GM12801 (cell line): ENCODE data around the gene RGS2.

Experiments
- TF ChIP-seq, protein P1 (sequence below): IDR thresholded peaks from one replicate; pipeline ENCODE4 v1.5.1; 2011; ENCODE audit warnings: control low read depth; ENCODE audit not compliant: insufficient read length; ENCODE audit errors: extremely low read depth

The RGS2 gene

DNA sequence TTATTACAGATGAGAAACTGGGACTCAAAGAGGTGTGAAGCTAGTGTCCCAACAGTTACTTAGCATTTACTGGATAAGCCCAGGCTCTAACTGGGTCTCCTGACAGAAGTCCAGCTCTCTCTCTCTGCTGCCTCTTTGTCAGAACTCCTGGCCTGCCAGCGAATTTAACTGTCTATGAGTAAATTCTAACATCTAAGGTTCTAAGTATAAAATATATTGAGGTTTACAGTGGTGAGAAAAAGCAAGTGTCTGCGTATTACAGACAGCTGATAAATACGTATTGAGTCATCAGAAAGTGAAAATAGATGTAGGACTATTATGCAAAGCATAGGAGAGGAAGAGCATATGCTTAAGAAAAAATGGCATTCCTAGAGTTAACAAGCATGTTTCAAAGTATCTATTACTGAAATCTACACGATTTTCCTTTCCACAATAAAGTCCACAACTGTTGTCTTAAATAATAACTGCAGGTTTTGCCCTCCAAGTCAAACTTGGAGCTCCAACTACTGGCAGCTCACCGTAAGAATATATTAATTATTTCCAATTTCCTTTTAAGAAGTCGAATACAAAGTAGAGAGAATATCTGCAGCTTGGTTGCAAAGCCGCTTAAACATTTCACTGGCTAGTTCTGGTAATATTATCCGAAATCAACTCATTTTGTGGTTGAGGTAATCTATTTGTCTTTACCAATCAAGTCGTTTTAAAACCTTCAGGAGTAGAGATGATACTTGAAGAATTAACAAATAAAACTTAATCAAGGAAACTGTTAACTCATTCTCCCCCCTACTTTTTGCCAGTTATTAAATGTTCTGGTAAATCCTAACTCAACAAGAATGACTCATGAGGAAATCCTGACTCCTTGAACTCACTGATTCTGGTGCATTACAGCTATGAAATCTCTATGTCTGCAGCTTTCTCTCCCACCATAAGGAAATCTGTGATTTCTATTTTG is 1.4 kb upstream of the RGS2 start:
- TF ChIP-seq, protein P1, sequence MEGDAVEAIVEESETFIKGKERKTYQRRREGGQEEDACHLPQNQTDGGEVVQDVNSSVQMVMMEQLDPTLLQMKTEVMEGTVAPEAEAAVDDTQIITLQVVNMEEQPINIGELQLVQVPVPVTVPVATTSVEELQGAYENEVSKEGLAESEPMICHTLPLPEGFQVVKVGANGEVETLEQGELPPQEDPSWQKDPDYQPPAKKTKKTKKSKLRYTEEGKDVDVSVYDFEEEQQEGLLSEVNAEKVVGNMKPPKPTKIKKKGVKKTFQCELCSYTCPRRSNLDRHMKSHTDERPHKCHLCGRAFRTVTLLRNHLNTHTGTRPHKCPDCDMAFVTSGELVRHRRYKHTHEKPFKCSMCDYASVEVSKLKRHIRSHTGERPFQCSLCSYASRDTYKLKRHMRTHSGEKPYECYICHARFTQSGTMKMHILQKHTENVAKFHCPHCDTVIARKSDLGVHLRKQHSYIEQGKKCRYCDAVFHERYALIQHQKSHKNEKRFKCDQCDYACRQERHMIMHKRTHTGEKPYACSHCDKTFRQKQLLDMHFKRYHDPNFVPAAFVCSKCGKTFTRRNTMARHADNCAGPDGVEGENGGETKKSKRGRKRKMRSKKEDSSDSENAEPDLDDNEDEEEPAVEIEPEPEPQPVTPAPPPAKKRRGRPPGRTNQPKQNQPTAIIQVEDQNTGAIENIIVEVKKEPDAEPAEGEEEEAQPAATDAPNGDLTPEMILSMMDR, result no peak

DNA sequence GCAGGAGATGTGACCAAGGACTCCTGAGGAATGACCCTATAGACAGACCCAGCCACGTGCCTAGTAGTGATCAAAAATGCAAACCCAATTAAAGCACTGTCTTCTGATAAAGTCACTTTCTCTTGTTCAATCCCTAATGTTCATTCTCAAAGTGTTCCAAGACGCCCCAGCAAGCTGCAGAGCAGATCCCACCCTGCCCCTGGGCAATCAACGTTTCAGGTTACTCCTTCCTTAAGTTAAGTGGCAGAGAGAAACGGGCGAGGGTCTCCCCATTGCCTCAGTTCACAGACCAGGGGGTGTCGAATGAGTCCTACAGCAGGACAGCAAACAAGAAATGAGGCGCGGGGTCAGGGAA is 699 bp upstream of the RGS2 start:
- TF ChIP-seq, protein P1, result no peak

DNA sequence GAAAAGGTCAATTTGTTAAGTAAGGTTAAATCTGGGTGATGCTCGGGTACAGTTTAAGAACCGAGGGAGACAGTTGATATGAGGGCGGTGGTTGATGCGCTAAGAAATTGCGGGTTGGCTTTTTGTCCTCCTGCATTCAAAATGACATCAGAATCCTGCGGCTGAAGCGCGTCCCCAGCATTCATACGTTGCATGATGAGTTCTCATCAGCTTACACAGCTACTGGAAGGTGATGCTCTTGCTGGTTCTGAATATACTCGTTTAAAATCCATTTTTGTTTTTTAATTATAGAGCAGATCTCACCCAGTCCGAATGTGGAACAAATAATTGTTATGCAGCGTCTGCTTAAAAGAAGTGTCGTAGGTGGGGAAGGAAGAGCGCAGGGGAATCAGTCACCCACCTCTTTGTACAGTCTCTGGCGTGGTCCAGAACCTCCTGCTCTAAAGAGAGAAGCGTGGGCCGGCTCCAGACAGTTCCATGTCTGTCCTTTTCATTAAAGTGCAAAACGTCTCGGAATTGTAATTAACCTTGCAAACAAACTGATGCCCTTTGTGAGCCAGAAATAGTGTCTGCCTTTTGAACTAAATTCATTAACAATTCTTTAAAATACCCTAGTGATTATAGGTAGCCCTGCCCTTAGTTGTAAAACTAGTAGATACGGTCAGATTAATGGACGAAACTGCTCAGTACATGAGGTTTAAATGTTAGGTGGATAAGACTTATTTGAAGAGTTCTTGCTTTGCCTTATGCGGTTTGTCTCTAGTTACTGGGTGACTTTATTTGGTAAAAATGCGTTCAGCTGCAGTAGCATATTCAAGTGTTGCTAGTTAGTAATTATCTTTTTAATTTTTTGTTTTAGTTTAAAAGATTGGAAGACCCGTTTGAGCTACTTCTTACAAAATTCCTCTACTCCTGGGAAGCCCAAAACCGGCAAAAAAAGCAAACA is 741 bp downstream of the RGS2 start:
- TF ChIP-seq, protein P1, result no peak

DNA sequence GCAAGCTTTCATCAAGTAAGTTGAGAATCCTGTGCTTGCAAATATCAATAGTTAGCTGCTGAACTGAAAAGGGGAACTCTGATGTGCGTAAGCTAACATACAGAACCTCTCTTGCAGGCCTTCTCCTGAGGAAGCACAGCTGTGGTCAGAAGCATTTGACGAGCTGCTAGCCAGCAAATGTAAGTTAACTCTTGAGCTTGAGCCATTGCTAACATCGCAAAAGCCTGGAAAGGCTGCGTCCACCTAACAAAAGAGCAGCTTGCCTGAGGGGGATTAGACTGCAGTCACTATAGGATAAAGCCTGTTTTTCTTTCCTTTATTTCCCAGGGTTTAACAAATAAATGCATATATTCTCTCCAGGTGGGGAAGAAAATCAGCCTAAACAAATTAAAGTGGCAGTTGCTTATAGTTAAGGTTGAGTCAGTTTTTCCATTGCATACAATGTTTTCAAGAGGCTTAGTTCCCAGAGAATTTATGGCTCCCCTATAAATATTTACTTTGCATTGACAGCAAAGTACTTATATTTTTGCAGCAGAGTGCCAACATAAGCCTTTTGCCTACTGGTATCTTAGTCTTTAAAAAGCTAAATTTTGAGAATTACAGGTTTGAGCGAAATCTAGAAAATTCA is 1.5 kb downstream of the RGS2 start:
- TF ChIP-seq, protein P1, result no peak

DNA sequence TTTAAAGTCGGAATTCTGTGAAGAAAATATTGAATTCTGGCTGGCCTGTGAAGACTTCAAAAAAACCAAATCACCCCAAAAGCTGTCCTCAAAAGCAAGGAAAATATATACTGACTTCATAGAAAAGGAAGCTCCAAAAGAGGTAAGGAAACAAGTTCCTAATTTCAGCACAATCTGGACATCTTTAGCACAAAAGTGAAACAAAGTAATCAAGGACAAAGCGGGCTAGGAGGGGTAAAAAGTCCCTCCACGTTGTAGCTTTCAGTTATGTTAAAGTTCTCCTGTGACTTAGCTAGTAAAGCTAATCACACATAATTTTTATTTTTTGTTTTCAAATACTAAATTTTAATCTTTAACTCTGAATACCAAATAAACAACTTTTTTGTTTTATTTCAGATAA is 2.2 kb downstream of the RGS2 start:
- TF ChIP-seq, protein P1, result no peak

DNA sequence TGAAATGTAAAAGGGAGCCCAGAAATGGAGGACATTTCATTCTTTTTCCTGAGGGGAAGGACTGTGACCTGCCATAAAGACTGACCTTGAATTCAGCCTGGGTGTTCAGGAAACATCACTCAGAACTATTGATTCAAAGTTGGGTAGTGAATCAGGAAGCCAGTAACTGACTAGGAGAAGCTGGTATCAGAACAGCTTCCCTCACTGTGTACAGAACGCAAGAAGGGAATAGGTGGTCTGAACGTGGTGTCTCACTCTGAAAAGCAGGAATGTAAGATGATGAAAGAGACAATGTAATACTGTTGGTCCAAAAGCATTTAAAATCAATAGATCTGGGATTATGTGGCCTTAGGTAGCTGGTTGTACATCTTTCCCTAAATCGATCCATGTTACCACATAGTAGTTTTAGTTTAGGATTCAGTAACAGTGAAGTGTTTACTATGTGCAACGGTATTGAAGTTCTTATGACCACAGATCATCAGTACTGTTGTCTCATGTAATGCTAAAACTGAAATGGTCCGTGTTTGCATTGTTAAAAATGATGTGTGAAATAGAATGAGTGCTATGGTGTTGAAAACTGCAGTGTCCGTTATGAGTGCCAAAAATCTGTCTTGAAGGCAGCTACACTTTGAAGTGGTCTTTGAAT is 2.9 kb downstream of the RGS2 start:
- TF ChIP-seq, protein P1, result no peak
